Measurements from ENCODE around the gene TTC24. TPM values are rescaled to one million over a fixed set of nuclear protein-coding genes. Genes with fewer than 3 reads are reported as not detected.
A peak's percentile ranks its signal among the peaks of the same experiment; 100 is the strongest.

The TTC24 gene
- total RNA-seq, 1 experiment from 2014 or later: not detected

- H3K36me3 Mint-ChIP-seq (ENCODE audit: insufficient read depth, unreplicated experiment): peaks cover 42% of the 10 kb centered on the region
- no peak overlapping the region for H3K27ac Mint-ChIP-seq (ENCODE audit: unreplicated experiment)
- BruUV-seq (replicated peaks): no TSS peak
- H3K9me3 Mint-ChIP-seq (ENCODE audit: low read depth, unreplicated experiment): no peaks in the 10 kb centered on the region
- H3K27me3 Mint-ChIP-seq (ENCODE audit: unreplicated experiment): no peaks in the 10 kb centered on the region
- H3K4me1 Mint-ChIP-seq (ENCODE audit: low read depth, unreplicated experiment): peaks cover 6% of the 10 kb centered on the region
- intact Hi-C loops (cut with micrococcal nuclease; ENCODE audit: unreplicated experiment): no loop called here
- H3K4me3 Mint-ChIP-seq (ENCODE audit: low read depth, unreplicated experiment): no peak overlapping the region
- CTCF ChIA-PET: interaction anchor here (2.2 kb wide), 1 partner anchor 208 kb away, joined by 5 read pairs; no protein-coding TSS in a partner anchor
- TF ChIP-seq CTCF (IDR thresholded peaks at IDR 0.05; ENCODE audit: unreplicated experiment): no peak
- DNase-seq: no peak
Measured at GRCh38 chr1:156593661-156593989, 14.1 kb downstream of the TTC24 start.

- Mint-ChIP-seq H3K4me3 (ENCODE audit: low read depth, unreplicated experiment) (no peak overlapping the region), H3K9me3 (ENCODE audit: low read depth, unreplicated experiment) (no peaks in the 10 kb centered on the region), H3K27ac (ENCODE audit: unreplicated experiment) (no peak overlapping the region), H3K4me1 (ENCODE audit: low read depth, unreplicated experiment) (peaks cover 6% of the 10 kb centered on the region), H3K27me3 (ENCODE audit: unreplicated experiment) (no peaks in the 10 kb centered on the region), H3K36me3 (ENCODE audit: insufficient read depth, unreplicated experiment) (peaks cover 47% of the 10 kb centered on the region)
- BruUV-seq (replicated peaks): no TSS peak
- TF ChIP-seq CTCF (IDR thresholded peaks at IDR 0.05; ENCODE audit: unreplicated experiment): no peak
- DNase-seq: no peak
- intact Hi-C loops (cut with micrococcal nuclease; ENCODE audit: unreplicated experiment): no loop called here
- CTCF ChIA-PET: interaction anchor here (2.2 kb wide), 1 partner anchor 208 kb away, joined by 5 read pairs; no protein-coding TSS in a partner anchor
Measured at GRCh38 chr1:156594190-156594589, 14.7 kb downstream of the TTC24 start.

- CTCF ChIA-PET: no interaction called here
- Mint-ChIP-seq H3K9me3 (ENCODE audit: low read depth, unreplicated experiment) (no peaks in the 10 kb centered on the region), H3K27ac (ENCODE audit: unreplicated experiment) (peak overlapping the region; percentile 22), H3K4me3 (ENCODE audit: low read depth, unreplicated experiment) (no peak overlapping the region), H3K36me3 (ENCODE audit: insufficient read depth, unreplicated experiment) (peaks cover 48% of the 10 kb centered on the region), H3K27me3 (ENCODE audit: unreplicated experiment) (no peaks in the 10 kb centered on the region), H3K4me1 (ENCODE audit: low read depth, unreplicated experiment) (peaks cover 6% of the 10 kb centered on the region)
- no peak for TF ChIP-seq CTCF (IDR thresholded peaks at IDR 0.05; ENCODE audit: unreplicated experiment)
- DNase-seq: no peak
- intact Hi-C loops (cut with micrococcal nuclease; ENCODE audit: unreplicated experiment): no loop called here
- TSS peak; percentile 59 for BruUV-seq (replicated peaks)
Measured at GRCh38 chr1:156595016-156595415, 15.5 kb downstream of the TTC24 start.

- TF ChIP-seq CTCF (IDR thresholded peaks at IDR 0.05; ENCODE audit: unreplicated experiment): no peak
- H3K27ac Mint-ChIP-seq (ENCODE audit: unreplicated experiment): peak overlapping the region; percentile 13
Measured at GRCh38 chr1:156596426-156596825, 16.9 kb downstream of the TTC24 start.

More at GRCh38 chr1:156596426-156596825, 16.9 kb downstream of the TTC24 start:
- Mint-ChIP-seq H3K36me3 (ENCODE audit: insufficient read depth, unreplicated experiment) (peaks cover 55% of the 10 kb centered on the region), H3K4me1 (ENCODE audit: low read depth, unreplicated experiment) (peaks cover 6% of the 10 kb centered on the region), H3K27me3 (ENCODE audit: unreplicated experiment) (no peaks in the 10 kb centered on the region), H3K4me3 (ENCODE audit: low read depth, unreplicated experiment) (no peak overlapping the region), H3K9me3 (ENCODE audit: low read depth, unreplicated experiment) (no peaks in the 10 kb centered on the region)
- no TSS peak for BruUV-seq (replicated peaks)
- intact Hi-C loops (cut with micrococcal nuclease; ENCODE audit: unreplicated experiment): no loop called here
- no peak for DNase-seq
- CTCF ChIA-PET: no interaction called here

Measured in Calu3 (cell line).